GM06990 (cell line): ENCODE measurements around the gene MPPED2.

Experiments
- DNase-seq: peaks from one replicate; pipeline ENCODE4 v3.0.0-alpha.2; 2011; ENCODE audit not compliant: insufficient read length; ENCODE audit errors: extremely low read depth
- H3K27me3 ChIP-seq: replicated peaks from 2 replicates; pipeline ENCODE4 v1.6.0; 2011; ENCODE audit warnings: low read length; ENCODE audit not compliant: control insufficient read depth, insufficient read depth
- H3K36me3 ChIP-seq: 2 replicates; pipeline ENCODE4 v1.5.1; 2011; ENCODE audit warnings: low read length; ENCODE audit not compliant: control insufficient read depth, insufficient read depth
- H3K4me3 ChIP-seq: replicated peaks from 2 replicates; pipeline ENCODE4 v1.5.1; 2011; ENCODE audit warnings: low read depth, mild to moderate bottlenecking, control low read depth, low read length
- CTCF ChIP-seq: IDR thresholded peaks from 2 replicates; pipeline ENCODE4 v1.5.1; 2011; ENCODE audit warnings: low read length, control low read depth, mild to moderate bottlenecking, inconsistent platforms; ENCODE audit not compliant: insufficient read depth, poor library complexity, severe bottlenecking

MPPED2 gene

DNA sequence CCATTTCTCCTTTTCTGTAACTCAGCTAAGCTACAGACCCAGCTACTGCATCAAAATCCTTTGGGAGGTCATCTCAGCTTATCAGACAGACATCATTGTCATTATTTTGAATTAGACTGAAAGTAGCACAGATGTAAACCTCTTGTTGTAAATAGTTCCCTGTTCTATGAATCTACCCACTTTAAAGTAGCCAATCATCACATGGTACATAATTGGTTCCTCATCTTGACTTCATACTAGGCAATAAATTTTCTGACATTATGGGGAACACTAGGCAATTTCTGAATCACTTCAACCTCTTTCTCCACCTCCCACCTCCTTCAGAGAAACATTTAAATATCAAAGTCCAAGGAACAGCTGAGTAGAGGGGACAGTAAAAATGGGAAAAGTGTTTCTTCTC, 47.9 kb downstream of the MPPED2 start:
- no peak for TF ChIP-seq CTCF
- no peak for DNase-seq
- no peaks in the 10 kb centered on the region for H3K36me3 ChIP-seq
- H3K27me3 ChIP-seq, result no peaks in the 10 kb centered on the region
- no peak overlapping the region for H3K4me3 ChIP-seq

DNA sequence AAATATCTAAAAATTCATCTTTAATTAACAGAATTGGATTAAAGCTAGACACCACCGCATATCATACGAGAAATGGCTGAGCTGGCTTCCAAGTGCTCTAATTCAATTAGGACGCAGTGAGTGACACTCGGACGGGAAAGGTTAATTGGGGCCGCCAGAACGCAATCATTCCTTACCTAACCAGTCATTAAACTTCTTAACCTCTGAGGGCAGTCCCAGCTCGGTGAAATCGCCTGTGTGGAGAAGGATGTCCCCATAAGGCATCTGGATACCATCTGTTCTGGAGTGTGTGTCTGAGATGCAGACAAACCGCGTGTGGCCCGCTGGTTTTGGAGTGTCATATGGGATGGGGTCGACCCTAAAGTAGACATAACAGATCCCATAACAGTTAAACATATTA, 50.3 kb downstream of the MPPED2 start:
- Histone ChIP-seq H3K27me3 (no peaks in the 10 kb centered on the region; the same call in 1 of the 2 replicates), H3K36me3 (no peaks in the 10 kb centered on the region), H3K4me3 (no peak overlapping the region)
- TF ChIP-seq CTCF, result no peak
- DNase-seq, result no peak

- Histone ChIP-seq H3K27me3 (no peaks in the 10 kb centered on the region; the same call in 1 of the 2 replicates), H3K36me3 (no peaks in the 10 kb centered on the region), H3K4me3 (no peak overlapping the region)
- no peak for TF ChIP-seq CTCF
- no peak for DNase-seq
Measured at GRCh38 chr11:30533445-30533947, 52.7 kb downstream of the MPPED2 start.

GRCh38 chr11:30527566-30527965, 58.6 kb downstream of the MPPED2 start:
- Histone ChIP-seq H3K4me3 (no peak overlapping the region), H3K27me3 (no peaks in the 10 kb centered on the region; the same call in 1 of the 2 replicates), H3K36me3 (no peaks in the 10 kb centered on the region)
- no peak for DNase-seq
- TF ChIP-seq CTCF, result no peak

GRCh38 chr11:30526558-30526957, 59.6 kb downstream of the MPPED2 start:
- Histone ChIP-seq H3K36me3 (no peaks in the 10 kb centered on the region), H3K4me3 (no peak overlapping the region), H3K27me3 (no peaks in the 10 kb centered on the region; the same call in 1 of the 2 replicates)
- no peak for TF ChIP-seq CTCF
- DNase-seq, result no peak
